HG02852 (cell line): ENCODE results near the gene REXO5.
A peak's percentile ranks its signal among the peaks of the same experiment; 100 is the strongest.
"Not testable (repeated sequence)": the region's sequence is repeated elsewhere in the genome, so short reads cannot be mapped to it uniquely, and the experiment has no call there.

Source experiments
- ATAC-seq: cut with Tn5 transposase; IDR thresholded peaks from one replicate; pipeline ENCODE4 v1.9.1; 2021; ENCODE audit warnings: mild to moderate bottlenecking, moderate library complexity; ENCODE audit not compliant: unreplicated experiment

Gene REXO5

GRCh38 chr16:20806168-20807050, at the start of gene REXO5, which contains the start of gene ERI2:
REXO5 (plus strand) TSS chr16:20806527; CDS start chr16:20806954, 427 bp downstream.
ERI2 (minus strand) TSS chr16:20806472; CDS start chr16:20806430, 42 bp downstream.
- ATAC-seq, result peak; percentile 81

DNA sequence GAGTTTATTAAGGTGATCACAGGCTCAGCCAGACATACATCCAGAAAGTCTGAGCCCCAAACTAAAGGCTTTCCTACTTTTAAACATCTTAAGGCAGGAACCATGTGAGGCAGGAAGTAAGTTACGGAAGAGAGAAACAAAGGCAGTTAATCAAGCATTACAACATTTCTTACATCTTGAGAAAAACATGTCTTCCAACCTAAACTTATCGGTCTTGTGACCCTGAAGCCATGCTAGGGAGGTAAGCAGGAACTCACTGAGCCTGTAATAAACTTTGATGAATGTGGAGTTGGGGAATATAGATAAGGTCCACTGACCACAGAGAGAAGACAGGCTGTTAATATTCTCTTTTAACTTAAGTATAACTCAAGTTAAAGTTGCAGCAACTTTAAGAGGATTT, 46.0 kb upstream of the REXO5 start:
- no peak for ATAC-seq

- no peak for ATAC-seq
These were observed 45.2 kb upstream of the REXO5 start for GRCh38 chr16:20761175-20761574.

GRCh38 chr16:20762404-20763123, 43.8 kb upstream of the REXO5 start:
- ATAC-seq, result no peak

GRCh38 chr16:20763461-20764232, 42.7 kb upstream of the REXO5 start, which contains the start of gene ACSM3:
ACSM3 (plus strand) TSS chr16:20764014; CDS start chr16:20770035, 6,021 bp downstream.
- ATAC-seq, result peak; percentile 97

GRCh38 chr16:20764448-20764847, 41.9 kb upstream of the REXO5 start:
- not testable (repeated sequence) for ATAC-seq

DNA sequence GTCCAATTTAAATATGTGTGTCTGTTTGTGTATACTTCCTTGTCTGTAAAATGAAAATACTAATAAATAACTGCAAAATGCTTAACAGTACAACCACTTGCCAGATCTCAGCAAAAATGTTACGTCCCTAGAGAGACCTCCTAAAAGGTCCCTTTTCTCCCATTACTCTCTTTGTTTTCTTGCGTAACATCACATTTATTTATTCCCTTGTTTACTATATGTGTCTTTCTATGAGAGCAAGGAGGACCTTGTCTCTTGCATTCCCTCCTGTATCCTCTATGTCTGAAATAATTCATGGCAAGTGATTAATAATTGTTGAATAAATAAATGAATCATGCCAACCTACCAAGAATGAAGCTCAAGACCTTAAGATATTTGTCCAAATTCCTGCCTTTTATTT, 40.6 kb upstream of the REXO5 start:
- ATAC-seq, result no peak

- no peak for ATAC-seq
These were observed 40.0 kb upstream of the REXO5 start for GRCh38 chr16:20766294-20766693.

DNA sequence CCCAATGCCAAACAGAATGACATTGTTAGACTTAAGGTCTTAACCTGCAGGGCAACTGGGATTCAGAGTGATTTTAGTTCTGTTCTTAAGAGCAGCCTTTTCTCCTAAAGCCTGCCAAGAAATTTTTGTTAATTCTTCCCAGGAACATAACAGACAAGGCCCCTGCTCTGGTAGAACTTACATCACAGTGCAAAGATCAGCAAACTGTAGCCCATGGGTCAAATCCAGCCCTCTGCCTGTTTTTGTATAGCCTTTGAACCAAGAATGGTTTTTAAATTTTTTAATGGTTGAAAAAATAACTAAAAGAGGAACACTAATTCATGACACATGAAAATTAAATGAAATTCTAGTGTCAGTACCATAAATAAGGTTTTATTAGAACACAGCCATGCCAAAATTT, 38.8 kb upstream of the REXO5 start:
- ATAC-seq, result no peak

- no peak for ATAC-seq
These were observed 38.2 kb upstream of the REXO5 start for GRCh38 chr16:20768121-20768520.

- no peak for ATAC-seq
These were observed 37.5 kb upstream of the REXO5 start for GRCh38 chr16:20768818-20769217.

- no peak for ATAC-seq
These were observed 32.6 kb upstream of the REXO5 start for GRCh38 chr16:20773679-20774078.

DNA sequence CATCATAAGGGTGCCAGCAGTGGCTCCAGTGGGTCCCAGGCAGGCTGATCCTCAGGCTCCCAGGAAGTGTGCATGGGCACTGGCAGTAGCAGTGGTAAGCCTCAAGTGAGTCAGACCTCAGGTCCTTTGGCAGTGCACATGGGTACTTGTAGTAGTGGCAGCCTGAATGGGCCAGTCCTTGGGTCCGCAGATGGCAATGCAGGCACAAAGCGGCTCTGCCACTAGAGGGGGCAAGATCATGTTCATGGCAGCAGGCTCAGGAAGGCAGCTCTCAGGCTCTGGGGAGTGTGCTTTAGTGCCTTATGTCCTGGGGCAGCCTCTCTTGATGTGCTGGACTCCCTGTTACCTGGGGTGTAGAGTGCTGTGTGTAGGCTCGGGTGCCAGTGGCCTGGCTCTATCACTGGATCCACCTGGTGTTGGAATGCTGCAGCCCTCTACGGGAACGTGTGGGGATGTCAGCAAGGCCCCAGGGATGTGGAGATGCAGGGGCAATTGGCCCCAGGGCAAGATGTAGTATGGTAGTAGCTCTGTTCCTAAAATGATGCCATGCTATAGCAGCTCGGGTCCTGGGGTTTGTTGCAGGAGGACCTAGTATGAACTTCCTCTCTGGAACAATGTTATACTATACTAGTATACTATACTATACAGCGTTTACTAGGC, 31.5 kb upstream of the REXO5 start:
- no peak for ATAC-seq

DNA sequence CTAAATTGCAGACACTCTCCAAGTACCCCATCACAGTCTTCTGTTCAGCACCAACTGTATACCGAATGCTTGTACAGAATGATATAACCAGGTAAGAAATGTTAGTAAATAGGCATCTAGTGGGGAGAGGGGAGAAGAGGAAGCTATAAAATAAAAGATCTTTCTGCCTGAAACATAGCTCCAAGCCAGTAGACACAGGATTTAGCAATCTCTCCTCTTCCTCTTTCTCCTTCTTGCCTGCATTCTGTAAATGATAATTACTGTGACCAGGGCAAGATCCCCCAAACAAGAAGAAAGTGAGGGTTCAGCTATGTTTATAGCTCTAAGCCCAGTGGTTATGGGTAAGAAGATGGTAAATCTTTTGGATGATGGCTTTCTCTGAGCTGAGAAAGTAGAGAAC, 24.6 kb upstream of the REXO5 start:
- ATAC-seq, result no peak

GRCh38 chr16:20782470-20782869, 23.9 kb upstream of the REXO5 start:
- ATAC-seq, result no peak

DNA sequence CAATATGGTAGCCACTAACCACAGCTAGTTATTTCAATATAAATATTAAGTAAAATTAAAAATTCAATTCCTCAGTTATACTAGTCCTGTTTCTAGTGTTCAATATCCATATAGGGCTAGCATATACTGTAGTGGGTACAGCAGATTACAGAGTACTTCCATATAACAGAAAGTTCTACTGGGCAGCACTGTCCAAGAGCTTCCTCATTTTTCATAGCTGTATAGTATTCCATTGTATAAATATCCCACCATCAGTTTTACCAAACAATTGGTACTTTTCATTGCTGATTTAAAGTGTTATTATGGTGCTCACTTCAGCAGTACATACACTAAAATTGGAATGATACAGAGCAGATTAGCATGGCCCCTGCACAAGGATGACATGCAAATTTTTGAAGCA, 22.1 kb upstream of the REXO5 start:
- ATAC-seq, result no peak

GRCh38 chr16:20789130-20789529, 17.2 kb upstream of the REXO5 start:
- no peak for ATAC-seq

DNA sequence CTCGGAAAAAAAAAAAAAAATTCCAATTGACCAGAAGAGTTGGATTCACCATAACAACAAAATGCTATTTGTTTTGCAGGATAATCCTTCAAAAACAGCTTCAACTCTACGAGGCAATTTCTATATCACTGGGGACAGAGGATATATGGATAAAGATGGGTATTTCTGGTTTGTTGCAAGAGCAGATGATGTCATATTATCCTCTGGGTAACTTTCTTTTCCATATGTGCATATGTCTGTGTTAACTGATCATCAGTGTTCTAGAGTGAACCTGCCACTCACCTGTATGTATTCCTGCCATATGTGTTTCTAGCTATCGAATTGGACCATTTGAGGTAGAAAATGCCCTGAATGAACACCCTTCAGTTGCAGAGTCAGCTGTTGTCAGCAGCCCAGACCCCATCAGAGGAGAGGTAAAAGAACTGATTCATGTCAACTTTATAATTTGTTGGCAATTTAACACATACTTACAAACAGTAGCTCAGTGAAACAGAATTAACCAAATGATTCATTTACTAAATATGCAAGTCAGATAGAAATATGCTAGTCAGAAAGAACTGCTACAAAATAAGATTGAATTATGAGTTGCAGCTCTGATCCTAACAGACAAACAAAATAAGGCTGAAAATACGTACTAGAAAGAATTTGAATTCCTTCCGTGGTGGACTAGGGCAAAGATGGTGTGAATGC, 14.3 kb upstream of the REXO5 start:
- ATAC-seq, result no peak

GRCh38 chr16:20798364-20798763, 8.0 kb upstream of the REXO5 start:
- no peak for ATAC-seq

- ATAC-seq, result no peak
These were observed 6.7 kb upstream of the REXO5 start for GRCh38 chr16:20799599-20799998.
